ENCODE measurements around the gene APPBP2.

The APPBP2 gene

GRCh38 chr17:60525685-60526514 is at the start of gene APPBP2:
Gene APPBP2, minus strand, starts transcription at chr17:60526242. Its CDS starts 311 bp downstream, at chr17:60525931.
- DNase-seq (ENCODE audit: extremely low read depth, low read depth), result peak; percentile 47
- no peak for TF ChIP-seq CTCF (IDR thresholded peaks at IDR 0.05; ENCODE audit: low read depth, low read length, missing control alignments)
- peak within 1 kb of the TSS; percentile 98 for H3K4me3 ChIP-seq (replicated peaks; ENCODE audit: low read depth, low read length)

- no peak for TF ChIP-seq CTCF (IDR thresholded peaks at IDR 0.05; ENCODE audit: low read depth, low read length, missing control alignments)
- no peak overlapping the region for H3K4me3 ChIP-seq (replicated peaks; ENCODE audit: low read depth, low read length)
- DNase-seq (ENCODE audit: extremely low read depth, low read depth), result no peak
These were observed 47.4 kb upstream of the APPBP2 start for GRCh38 chr17:60573236-60574051.

GRCh38 chr17:60565233-60565632 is 39.2 kb upstream of the APPBP2 start:
- DNase-seq (ENCODE audit: extremely low read depth, low read depth), result no peak
- TF ChIP-seq CTCF (IDR thresholded peaks at IDR 0.05; ENCODE audit: low read depth, low read length, missing control alignments), result no peak
- H3K4me3 ChIP-seq (replicated peaks; ENCODE audit: low read depth, low read length), result no peak overlapping the region

- TF ChIP-seq CTCF (IDR thresholded peaks at IDR 0.05; ENCODE audit: low read depth, low read length, missing control alignments), result no peak
- no peak for DNase-seq (ENCODE audit: extremely low read depth, low read depth)
- H3K4me3 ChIP-seq (replicated peaks; ENCODE audit: low read depth, low read length), result no peak overlapping the region
These were observed 37.7 kb upstream of the APPBP2 start for GRCh38 chr17:60563743-60564142.

GRCh38 chr17:60562421-60562820 is 36.4 kb upstream of the APPBP2 start:
- no peak for DNase-seq (ENCODE audit: extremely low read depth, low read depth)
- no peak for TF ChIP-seq CTCF (IDR thresholded peaks at IDR 0.05; ENCODE audit: low read depth, low read length, missing control alignments)
- H3K4me3 ChIP-seq (replicated peaks; ENCODE audit: low read depth, low read length), result no peak overlapping the region

GRCh38 chr17:60560860-60561257 is 34.8 kb upstream of the APPBP2 start:
- no peak for DNase-seq (ENCODE audit: extremely low read depth, low read depth)
- no peak overlapping the region for H3K4me3 ChIP-seq (replicated peaks; ENCODE audit: low read depth, low read length)
- TF ChIP-seq CTCF (IDR thresholded peaks at IDR 0.05; ENCODE audit: low read depth, low read length, missing control alignments), result no peak
